ENCODE data around the gene ARPC1A. TPM values are rescaled to one million over a fixed set of nuclear protein-coding genes. Genes with fewer than 3 reads are reported as not detected.

The ARPC1A gene
- total and polyA plus RNA-seq, 2 experiments from 2014 or later, result 209 to 294 TPM

GRCh38 chr7:99380823-99381663 lies 55.3 kb downstream of the ARPC1A start:
- peak overlapping the region; percentile 55; the same call in 1 of the 2 replicates for H3K4me3 ChIP-seq
- H3K4me2 ChIP-seq (ENCODE audit: unreplicated experiment), result peak overlapping the region; percentile 76
- H3F3A ChIP-seq (ENCODE audit: insufficient read depth), result peaks cover 42% of the 10 kb centered on the region
- H3K27ac ChIP-seq, result peak overlapping the region; percentile 96
- DNase-seq, result peak; percentile 41
- no peaks in the 10 kb centered on the region for H3K9me2 ChIP-seq (ENCODE audit: insufficient read depth)
- 65 to 66% methylated on average over 16 of the region's 16 CpGs for WGBS, 2 experiments (ENCODE audit: low coverage in 1 of 2, low lambda C conversion rate in 2 of 2, missing lambda C conversion rate in 2 of 2)
- no peak overlapping the region for H2AFZ ChIP-seq
- H3K27me3 ChIP-seq (replicated peaks; ENCODE audit: insufficient read depth), result no peaks in the 10 kb centered on the region
- no peaks in the 10 kb centered on the region for H3K9me3 ChIP-seq (ENCODE audit: low read depth)
- in situ Hi-C loops (cut with MboI), result no loop called here
- H3K79me2 ChIP-seq (ENCODE audit: insufficient read depth), result peaks cover 82% of the 10 kb centered on the region
- peaks cover 28% of the 10 kb centered on the region for H3K4me1 ChIP-seq (ENCODE audit: insufficient read depth)
- no peaks in the 10 kb centered on the region for H4K20me1 ChIP-seq (ENCODE audit: insufficient read depth)
- H3K9ac ChIP-seq, result peak overlapping the region; percentile 79
- H3K36me3 ChIP-seq (ENCODE audit: low read depth), result peaks cover 7% of the 10 kb centered on the region; the same call in 1 of the 2 replicates
- TF ChIP-seq EZH2phosphoT487 (IDR thresholded peaks at IDR 0.05; ENCODE audit: insufficient read depth, low read depth), result no peak
- no peak for TF ChIP-seq EZH2 (IDR thresholded peaks at IDR 0.05; ENCODE audit: insufficient read depth, poor library complexity, severe bottlenecking)

DNA sequence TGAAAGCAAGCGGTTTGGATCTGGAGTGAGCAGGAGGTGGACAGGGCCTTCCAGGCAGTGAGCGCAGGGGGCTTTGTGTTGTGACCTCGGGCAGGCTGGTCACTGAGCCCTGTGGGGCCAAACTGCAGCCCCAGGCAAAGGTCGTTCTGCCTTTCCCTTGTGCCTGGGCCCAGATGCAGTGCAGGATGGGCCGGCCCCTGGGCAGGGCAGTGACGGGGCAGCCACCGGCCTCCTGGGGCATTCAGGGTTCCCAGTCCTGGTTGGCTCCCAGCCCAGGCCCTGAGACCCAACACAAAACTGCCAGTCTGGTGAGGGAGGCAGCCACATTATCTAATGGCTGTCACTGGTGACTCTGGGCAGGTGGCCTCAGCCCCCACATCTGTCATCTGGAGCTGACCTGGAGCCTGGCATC lies 56.0 kb downstream of the ARPC1A start:
- no peaks in the 10 kb centered on the region for H4K20me1 ChIP-seq (ENCODE audit: insufficient read depth)
- peaks cover 82% of the 10 kb centered on the region for H3K79me2 ChIP-seq (ENCODE audit: insufficient read depth)
- H3K9me2 ChIP-seq (ENCODE audit: insufficient read depth), result no peaks in the 10 kb centered on the region

GRCh38 chr7:99383203-99383602 lies 57.5 kb downstream of the ARPC1A start:
- no peak overlapping the region for H3K27ac ChIP-seq
- no peak overlapping the region for H2AFZ ChIP-seq
- in situ Hi-C loops (cut with MboI), result no loop called here
- H3K27me3 ChIP-seq (replicated peaks; ENCODE audit: insufficient read depth), result no peaks in the 10 kb centered on the region
- WGBS, 2 experiments (ENCODE audit: low coverage in 1 of 2, low lambda C conversion rate in 2 of 2, missing lambda C conversion rate in 2 of 2), result 93 to 94% methylated on average over 10 of the region's 10 CpGs
- H3K9ac ChIP-seq, result no peak overlapping the region
- H3F3A ChIP-seq (ENCODE audit: insufficient read depth), result peaks cover 21% of the 10 kb centered on the region
- peaks cover 74% of the 10 kb centered on the region for H3K79me2 ChIP-seq (ENCODE audit: insufficient read depth)
- H3K4me1 ChIP-seq (ENCODE audit: insufficient read depth), result peaks cover 25% of the 10 kb centered on the region
- DNase-seq, result no peak
- no peaks in the 10 kb centered on the region for H3K9me3 ChIP-seq (ENCODE audit: low read depth)
- H4K20me1 ChIP-seq (ENCODE audit: insufficient read depth), result no peaks in the 10 kb centered on the region
- H3K4me3 ChIP-seq, result no peak overlapping the region
- H3K36me3 ChIP-seq (ENCODE audit: low read depth), result peaks cover 16% of the 10 kb centered on the region; the same call in 1 of the 2 replicates
- H3K4me2 ChIP-seq (ENCODE audit: unreplicated experiment), result no peak overlapping the region
- H3K9me2 ChIP-seq (ENCODE audit: insufficient read depth), result no peaks in the 10 kb centered on the region
- TF ChIP-seq EZH2 (IDR thresholded peaks at IDR 0.05; ENCODE audit: insufficient read depth, poor library complexity, severe bottlenecking), result no peak
- TF ChIP-seq EZH2phosphoT487 (IDR thresholded peaks at IDR 0.05; ENCODE audit: insufficient read depth, low read depth), result no peak

More for the DNA sequence above, 56.0 kb downstream of the ARPC1A start:
- H3K4me1 ChIP-seq (ENCODE audit: insufficient read depth), result peaks cover 25% of the 10 kb centered on the region
- peaks cover 13% of the 10 kb centered on the region for H3K36me3 ChIP-seq (ENCODE audit: low read depth)
- H3K27ac ChIP-seq, result no peak overlapping the region
- no peaks in the 10 kb centered on the region for H3K9me3 ChIP-seq (ENCODE audit: low read depth)
- no peak overlapping the region for H3K4me3 ChIP-seq
- no peak overlapping the region for H3K9ac ChIP-seq
- H3K4me2 ChIP-seq (ENCODE audit: unreplicated experiment), result no peak overlapping the region
- WGBS, 2 experiments (ENCODE audit: low coverage in 1 of 2, low lambda C conversion rate in 2 of 2, missing lambda C conversion rate in 2 of 2), result 86 to 87% methylated on average over 7 of the region's 7 CpGs
- no peak overlapping the region for H2AFZ ChIP-seq
- H3K27me3 ChIP-seq (replicated peaks; ENCODE audit: insufficient read depth), result no peaks in the 10 kb centered on the region
- DNase-seq, result no peak
- in situ Hi-C loops (cut with MboI), result no loop called here
- H3F3A ChIP-seq (ENCODE audit: insufficient read depth), result peaks cover 36% of the 10 kb centered on the region
- TF ChIP-seq EZH2 (IDR thresholded peaks at IDR 0.05; ENCODE audit: insufficient read depth, poor library complexity, severe bottlenecking), result no peak

- Histone ChIP-seq H2AFZ (no peak overlapping the region), H3K36me3 (ENCODE audit: low read depth) (peaks cover 21% of the 10 kb centered on the region; the same call in 1 of the 2 replicates), H3K27ac (no peak overlapping the region), H3K4me3 (no peak overlapping the region), H3F3A (ENCODE audit: insufficient read depth) (peaks cover 15% of the 10 kb centered on the region), H4K20me1 (ENCODE audit: insufficient read depth) (no peaks in the 10 kb centered on the region), H3K9me3 (ENCODE audit: low read depth) (no peaks in the 10 kb centered on the region), H3K4me2 (ENCODE audit: unreplicated experiment) (no peak overlapping the region), H3K4me1 (ENCODE audit: insufficient read depth) (peaks cover 20% of the 10 kb centered on the region), H3K9me2 (ENCODE audit: insufficient read depth) (no peaks in the 10 kb centered on the region), H3K9ac (no peak overlapping the region), H3K79me2 (ENCODE audit: insufficient read depth) (peaks cover 74% of the 10 kb centered on the region), H3K27me3 (replicated peaks; ENCODE audit: insufficient read depth) (no peaks in the 10 kb centered on the region)
- no peak for TF ChIP-seq EZH2phosphoT487 (IDR thresholded peaks at IDR 0.05; ENCODE audit: insufficient read depth, low read depth)
- no peak for TF ChIP-seq EZH2 (IDR thresholded peaks at IDR 0.05; ENCODE audit: insufficient read depth, poor library complexity, severe bottlenecking)
- no peak for DNase-seq
- in situ Hi-C loops (cut with MboI), result no loop called here
- WGBS, 2 experiments (ENCODE audit: low coverage in 1 of 2, low lambda C conversion rate in 2 of 2, missing lambda C conversion rate in 2 of 2), result 86 to 88% methylated on average over 13 of the region's 13 CpGs
These were observed 58.2 kb downstream of the ARPC1A start for GRCh38 chr7:99383791-99384370.
